Fibroblast of skin of abdomen (primary cell): ENCODE results near the gene DRC1. TPM values are rescaled to one million over a fixed set of nuclear protein-coding genes. Genes with fewer than 3 reads are reported as not detected.
"Not testable (repeated sequence)": the region's sequence is repeated elsewhere in the genome, so short reads cannot be mapped to it uniquely, and the experiment has no call there.

Source experiments
- DNase-seq: peaks from one replicate; pipeline ENCODE4 v3.0.0-alpha.2; 2013
- polyA plus RNA-seq, 2 experiments: library from polyadenylated mRNA; unstranded; fragments of 120-200 nt; gene quantifications; one replicate each; pipeline ENCODE4 v1.2.1, GENCODE V29; 2013; ENCODE audit not compliant: insufficient read length in 2 of 2

The DRC1 gene
- 0.39 TPM for polyA plus RNA-seq (2013, experiment 1 of 2; ENCODE audit: insufficient read length)
- 0.05 TPM for polyA plus RNA-seq (2013, experiment 2 of 2; ENCODE audit: insufficient read length)

- peak; percentile 78 for DNase-seq
Measured at GRCh38 chr2:26401739-26402541, at the start of gene DRC1. Gene DRC1, plus strand, starts transcription at chr2:26401920. Its CDS starts 70 bp downstream, at chr2:26401990.

- no peak for DNase-seq
Measured at GRCh38 chr2:26352892-26353291, 48.8 kb upstream of the DRC1 start.

- DNase-seq = not testable (repeated sequence)
Measured at GRCh38 chr2:26354469-26354868, 47.3 kb upstream of the DRC1 start.

- DNase-seq = peak; percentile 79
Measured at GRCh38 chr2:26355038-26355995, 46.4 kb upstream of the DRC1 start.

GRCh38 chr2:26356111-26356510, 45.6 kb upstream of the DRC1 start:
- DNase-seq = no peak

GRCh38 chr2:26356771-26357170, 44.9 kb upstream of the DRC1 start:
- DNase-seq = no peak

- DNase-seq = no peak
Measured at GRCh38 chr2:26359886-26360473, 41.7 kb upstream of the DRC1 start.

- DNase-seq = peak; percentile 13
Measured at GRCh38 chr2:26363323-26363722, 38.4 kb upstream of the DRC1 start.

- no peak for DNase-seq
Measured at GRCh38 chr2:26363958-26364357, 37.8 kb upstream of the DRC1 start.

- DNase-seq = no peak
Measured at GRCh38 chr2:26364669-26365068, 37.1 kb upstream of the DRC1 start.

- no peak for DNase-seq
Measured at GRCh38 chr2:26366957-26367356, 34.8 kb upstream of the DRC1 start.

- not testable (repeated sequence) for DNase-seq
Measured at GRCh38 chr2:26369664-26370063, 32.1 kb upstream of the DRC1 start.

- not testable (repeated sequence) for DNase-seq
Measured at GRCh38 chr2:26370909-26371308, 30.8 kb upstream of the DRC1 start.

- no peak for DNase-seq
Measured at GRCh38 chr2:26376799-26377198, 24.9 kb upstream of the DRC1 start.

GRCh38 chr2:26380281-26380680, 21.4 kb upstream of the DRC1 start:
- no peak for DNase-seq

- DNase-seq = no peak
Measured at GRCh38 chr2:26382564-26382963, 19.2 kb upstream of the DRC1 start.

- DNase-seq = no peak
Measured at GRCh38 chr2:26384183-26384582, 17.5 kb upstream of the DRC1 start.

GRCh38 chr2:26384597-26384996, 17.1 kb upstream of the DRC1 start:
- no peak for DNase-seq

- DNase-seq = no peak
Measured at GRCh38 chr2:26387189-26387588, 14.5 kb upstream of the DRC1 start.

GRCh38 chr2:26394694-26395093, 7.0 kb upstream of the DRC1 start:
- DNase-seq = no peak

- DNase-seq = no peak
Measured at GRCh38 chr2:26395394-26395793, 6.3 kb upstream of the DRC1 start.

- DNase-seq = no peak
Measured at GRCh38 chr2:26396734-26397298, 4.9 kb upstream of the DRC1 start.
